Measurements from ENCODE around the gene STXBP6.

STXBP6 gene

GRCh38 chr14:25049568-25050268 is at the start of gene STXBP6:
Gene STXBP6, minus strand, starts transcription at chr14:25050147. Its CDS starts 75,329 bp downstream, at chr14:24974818.
- peak; percentile 27 to 29 for DNase-seq
- TF ChIP-seq GATA1 (IDR thresholded peaks at IDR 0.05; ENCODE audit: low read depth, low read length) (no peak), POLR2A (IDR thresholded peaks at IDR 0.05; ENCODE audit: low read length) (no peak)

- TF ChIP-seq POLR2A (IDR thresholded peaks at IDR 0.05; ENCODE audit: low read length), result no peak
- no peak for TF ChIP-seq GATA1 (IDR thresholded peaks at IDR 0.05; ENCODE audit: low read depth, low read length)
- DNase-seq, result no peak
Measured at GRCh38 chr14:25097120-25097519, 47.2 kb upstream of the STXBP6 start.

GRCh38 chr14:25095736-25096437 is 45.9 kb upstream of the STXBP6 start:
- TF ChIP-seq POLR2A (IDR thresholded peaks at IDR 0.05; ENCODE audit: low read length) (no peak), GATA1 (IDR thresholded peaks at IDR 0.05; ENCODE audit: low read depth, low read length) (no peak)
- no peak for DNase-seq

- TF ChIP-seq GATA1 (IDR thresholded peaks at IDR 0.05; ENCODE audit: low read depth, low read length), result no peak
- no peak for TF ChIP-seq POLR2A (IDR thresholded peaks at IDR 0.05; ENCODE audit: low read length)
- DNase-seq, result no peak
Measured at GRCh38 chr14:25094171-25094907, 44.4 kb upstream of the STXBP6 start.

GRCh38 chr14:25092258-25092740 is 42.4 kb upstream of the STXBP6 start:
- DNase-seq, result no peak
- TF ChIP-seq POLR2A (IDR thresholded peaks at IDR 0.05; ENCODE audit: low read length) (no peak), GATA1 (IDR thresholded peaks at IDR 0.05; ENCODE audit: low read depth, low read length) (no peak)

GRCh38 chr14:25090716-25091454 is 40.9 kb upstream of the STXBP6 start:
- DNase-seq, result no peak
- TF ChIP-seq GATA1 (IDR thresholded peaks at IDR 0.05; ENCODE audit: low read depth, low read length) (no peak), POLR2A (IDR thresholded peaks at IDR 0.05; ENCODE audit: low read length) (no peak)

GRCh38 chr14:25090256-25090655 is 40.3 kb upstream of the STXBP6 start:
- no peak for TF ChIP-seq GATA1 (IDR thresholded peaks at IDR 0.05; ENCODE audit: low read depth, low read length)
- TF ChIP-seq POLR2A (IDR thresholded peaks at IDR 0.05; ENCODE audit: low read length), result no peak
- DNase-seq, result no peak

GRCh38 chr14:25089496-25089895 is 39.5 kb upstream of the STXBP6 start:
- no peak for TF ChIP-seq GATA1 (IDR thresholded peaks at IDR 0.05; ENCODE audit: low read depth, low read length)
- TF ChIP-seq POLR2A (IDR thresholded peaks at IDR 0.05; ENCODE audit: low read length), result no peak
- no peak for DNase-seq

- no peak for DNase-seq
- TF ChIP-seq POLR2A (IDR thresholded peaks at IDR 0.05; ENCODE audit: low read length), result no peak
- no peak for TF ChIP-seq GATA1 (IDR thresholded peaks at IDR 0.05; ENCODE audit: low read depth, low read length)
Measured at GRCh38 chr14:25086821-25087396, 37.0 kb upstream of the STXBP6 start.

- DNase-seq, result no peak
- TF ChIP-seq GATA1 (IDR thresholded peaks at IDR 0.05; ENCODE audit: low read depth, low read length) (no peak), POLR2A (IDR thresholded peaks at IDR 0.05; ENCODE audit: low read length) (no peak)
Measured at GRCh38 chr14:25086081-25086480, 36.1 kb upstream of the STXBP6 start.

- no peak for DNase-seq
- TF ChIP-seq POLR2A (IDR thresholded peaks at IDR 0.05; ENCODE audit: low read length) (no peak), GATA1 (IDR thresholded peaks at IDR 0.05; ENCODE audit: low read depth, low read length) (no peak)
Measured at GRCh38 chr14:25080682-25081081, 30.7 kb upstream of the STXBP6 start.

GRCh38 chr14:25079311-25079710 is 29.4 kb upstream of the STXBP6 start:
- TF ChIP-seq POLR2A (IDR thresholded peaks at IDR 0.05; ENCODE audit: low read length) (no peak), GATA1 (IDR thresholded peaks at IDR 0.05; ENCODE audit: low read depth, low read length) (no peak)
- no peak for DNase-seq

- DNase-seq, result no peak
- TF ChIP-seq GATA1 (IDR thresholded peaks at IDR 0.05; ENCODE audit: low read depth, low read length) (no peak), POLR2A (IDR thresholded peaks at IDR 0.05; ENCODE audit: low read length) (no peak)
Measured at GRCh38 chr14:25074099-25074685, 24.2 kb upstream of the STXBP6 start.

Measured in erythroblast (primary cell).